HG03575 (cell line): Measurements from ENCODE around the gene CYLD.

ENCODE experiments used
- ATAC-seq: cut with Tn5 transposase; IDR thresholded peaks from one replicate; pipeline ENCODE4 v1.9.1; 2021; ENCODE audit not compliant: unreplicated experiment, insufficient number of reproducible peaks, low FRiP score; ENCODE audit errors: extremely low read depth

The CYLD gene

DNA sequence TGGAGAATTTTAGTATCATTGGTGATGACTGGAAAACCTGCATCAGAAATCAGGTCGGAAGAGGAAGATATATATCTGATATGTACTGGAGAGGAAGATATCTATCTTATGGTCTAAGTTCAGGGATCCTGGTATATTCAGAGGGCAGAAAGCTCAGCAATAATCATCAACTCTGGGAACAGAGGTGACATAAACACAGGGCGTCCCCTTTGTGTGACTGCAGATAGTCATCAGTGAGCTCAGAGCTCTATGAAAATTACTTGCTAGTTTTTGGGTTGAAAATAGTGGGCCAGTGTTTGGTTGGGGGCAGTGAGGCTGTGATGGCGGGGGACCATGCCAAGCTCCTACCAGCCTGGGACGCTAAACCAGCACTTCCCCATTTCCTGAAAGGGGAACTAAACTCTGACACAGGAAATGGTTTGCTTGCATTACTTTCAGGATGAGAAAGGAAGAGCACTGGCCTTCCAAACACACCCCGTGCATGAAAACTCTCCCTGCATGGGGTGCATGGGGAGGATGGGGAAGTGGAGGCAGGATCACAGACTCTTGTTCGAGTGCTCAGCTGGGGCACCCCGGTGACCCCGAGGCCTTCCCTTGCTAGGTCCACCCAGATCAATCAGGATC lies 32.7 kb upstream of the CYLD start:
- no peak for ATAC-seq

DNA sequence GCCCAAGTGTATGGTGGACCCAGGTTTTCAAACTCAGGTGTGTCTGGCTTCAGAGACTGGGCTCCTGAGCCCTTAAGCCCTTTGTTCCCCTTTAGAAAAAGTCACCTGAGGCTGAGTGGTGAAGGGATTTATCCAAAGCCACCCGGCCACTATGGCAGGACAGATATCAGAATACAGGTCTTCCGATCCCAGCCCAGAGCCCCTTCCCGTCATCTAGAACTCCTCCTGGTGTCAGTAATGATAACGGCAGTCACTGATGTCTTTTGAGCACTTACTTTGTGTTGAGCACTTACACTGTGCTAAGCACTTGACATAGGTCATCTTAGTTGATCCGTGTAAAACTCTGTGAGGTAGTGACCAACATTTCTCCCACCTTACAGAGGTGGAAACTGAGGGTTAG lies 31.9 kb upstream of the CYLD start:
- no peak for ATAC-seq

DNA sequence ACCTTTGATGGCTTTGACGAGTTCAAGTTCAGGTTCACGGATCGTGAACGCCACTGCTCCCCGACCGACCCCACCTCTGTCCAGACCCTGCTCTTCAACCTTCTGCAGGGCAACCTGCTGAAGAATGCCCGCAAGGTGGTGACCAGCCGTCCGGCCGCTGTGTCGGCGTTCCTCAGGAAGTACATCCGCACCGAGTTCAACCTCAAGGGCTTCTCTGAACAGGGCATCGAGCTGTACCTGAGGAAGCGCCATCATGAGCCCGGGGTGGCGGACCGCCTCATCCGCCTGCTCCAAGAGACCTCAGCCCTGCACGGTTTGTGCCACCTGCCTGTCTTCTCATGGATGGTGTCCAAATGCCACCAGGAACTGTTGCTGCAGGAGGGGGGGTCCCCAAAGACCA lies 30.8 kb upstream of the CYLD start:
- no peak for ATAC-seq

DNA sequence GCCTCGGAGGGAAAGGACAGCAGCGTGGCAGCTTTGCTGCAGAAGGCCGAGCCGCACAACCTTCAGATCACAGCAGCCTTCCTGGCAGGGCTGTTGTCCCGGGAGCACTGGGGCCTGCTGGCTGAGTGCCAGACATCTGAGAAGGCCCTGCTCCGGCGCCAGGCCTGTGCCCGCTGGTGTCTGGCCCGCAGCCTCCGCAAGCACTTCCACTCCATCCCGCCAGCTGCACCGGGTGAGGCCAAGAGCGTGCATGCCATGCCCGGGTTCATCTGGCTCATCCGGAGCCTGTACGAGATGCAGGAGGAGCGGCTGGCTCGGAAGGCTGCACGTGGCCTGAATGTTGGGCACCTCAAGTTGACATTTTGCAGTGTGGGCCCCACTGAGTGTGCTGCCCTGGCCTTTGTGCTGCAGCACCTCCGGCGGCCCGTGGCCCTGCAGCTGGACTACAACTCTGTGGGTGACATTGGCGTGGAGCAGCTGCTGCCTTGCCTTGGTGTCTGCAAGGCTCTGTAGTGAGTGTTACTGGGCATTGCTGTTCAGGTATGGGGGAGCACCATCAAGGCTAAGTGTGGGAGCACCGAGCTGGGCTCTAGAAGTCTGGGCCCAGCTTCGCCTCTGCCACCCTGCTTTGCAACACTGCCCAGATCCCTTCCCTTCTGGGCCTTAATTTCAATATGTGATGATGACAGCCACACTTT lies 29.9 kb upstream of the CYLD start:
- ATAC-seq = no peak

DNA sequence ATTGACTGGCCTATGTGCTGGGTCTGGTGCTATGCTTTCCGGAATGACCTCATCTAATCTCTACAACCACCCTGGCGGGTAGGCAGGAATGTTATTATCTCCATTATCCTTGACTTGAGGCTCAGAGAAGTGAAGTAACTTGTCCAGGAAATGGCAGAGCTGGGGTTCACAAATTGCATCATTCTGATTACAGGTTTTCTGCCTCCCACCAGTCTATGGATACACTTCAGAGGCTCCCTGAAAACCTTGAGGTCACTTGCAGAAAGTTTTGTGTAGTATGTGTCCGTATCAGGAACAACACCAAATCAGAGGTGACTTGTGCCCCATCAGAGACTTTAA lies 29.4 kb upstream of the CYLD start:
- ATAC-seq = no peak

DNA sequence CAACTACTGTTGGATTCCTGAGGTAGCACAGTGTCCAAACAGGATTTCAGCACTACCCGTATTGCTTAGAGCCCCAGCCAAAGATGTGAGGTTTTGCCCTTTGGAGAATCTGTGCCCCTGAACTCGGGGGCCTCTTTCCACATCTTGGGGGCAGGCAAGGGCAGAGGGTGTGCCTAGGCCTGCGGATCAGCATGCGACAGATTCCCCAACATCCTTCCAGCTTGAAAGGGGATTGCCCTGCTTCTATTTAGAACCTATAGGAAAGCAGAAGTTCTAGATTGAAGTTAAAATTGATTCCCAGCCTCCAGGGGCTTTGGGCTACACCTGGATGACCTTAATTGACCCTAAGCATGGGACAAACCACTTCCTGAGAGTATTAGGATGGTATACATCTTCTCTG lies 28.9 kb upstream of the CYLD start:
- no peak for ATAC-seq

DNA sequence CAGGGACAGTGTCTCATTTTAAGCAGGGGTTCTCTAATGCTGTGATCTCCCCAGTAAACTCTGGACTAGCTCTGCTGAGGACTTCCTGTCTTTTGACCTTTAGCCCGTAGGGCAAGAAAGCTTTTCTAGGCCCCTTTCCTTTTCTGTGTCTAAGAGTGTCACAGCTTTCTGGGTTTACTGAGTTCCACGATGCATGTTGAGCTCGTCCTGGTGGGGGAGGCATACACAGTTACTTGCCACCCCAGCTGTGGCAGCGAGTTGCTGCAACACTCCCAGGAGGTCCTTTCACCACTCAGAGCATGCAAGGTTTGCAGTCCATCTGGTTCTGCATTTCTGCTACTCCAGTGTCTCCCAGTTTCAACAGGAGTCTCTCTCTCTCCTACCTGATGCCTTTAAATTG lies 24.8 kb upstream of the CYLD start:
- ATAC-seq = no peak

DNA sequence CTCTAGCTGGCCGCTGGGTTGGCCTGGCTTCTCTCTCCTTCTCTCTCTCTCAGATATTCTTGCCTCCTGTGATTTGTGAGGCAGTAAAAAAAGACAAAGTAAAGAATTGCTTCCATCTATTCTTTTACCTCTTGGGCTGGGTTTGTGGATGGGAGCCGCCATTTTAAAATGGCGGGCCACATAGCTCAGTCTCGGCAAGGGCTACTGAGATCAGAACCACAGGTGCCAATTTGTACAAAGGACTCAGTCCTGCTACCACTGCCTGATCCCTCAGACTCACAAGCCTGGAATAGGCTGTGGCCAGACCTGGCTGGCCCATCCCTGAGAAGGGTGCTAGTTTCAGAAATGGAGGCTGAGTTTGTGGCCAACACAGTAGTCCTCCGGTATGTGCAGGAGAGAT lies 24.4 kb upstream of the CYLD start:
- ATAC-seq = no peak

DNA sequence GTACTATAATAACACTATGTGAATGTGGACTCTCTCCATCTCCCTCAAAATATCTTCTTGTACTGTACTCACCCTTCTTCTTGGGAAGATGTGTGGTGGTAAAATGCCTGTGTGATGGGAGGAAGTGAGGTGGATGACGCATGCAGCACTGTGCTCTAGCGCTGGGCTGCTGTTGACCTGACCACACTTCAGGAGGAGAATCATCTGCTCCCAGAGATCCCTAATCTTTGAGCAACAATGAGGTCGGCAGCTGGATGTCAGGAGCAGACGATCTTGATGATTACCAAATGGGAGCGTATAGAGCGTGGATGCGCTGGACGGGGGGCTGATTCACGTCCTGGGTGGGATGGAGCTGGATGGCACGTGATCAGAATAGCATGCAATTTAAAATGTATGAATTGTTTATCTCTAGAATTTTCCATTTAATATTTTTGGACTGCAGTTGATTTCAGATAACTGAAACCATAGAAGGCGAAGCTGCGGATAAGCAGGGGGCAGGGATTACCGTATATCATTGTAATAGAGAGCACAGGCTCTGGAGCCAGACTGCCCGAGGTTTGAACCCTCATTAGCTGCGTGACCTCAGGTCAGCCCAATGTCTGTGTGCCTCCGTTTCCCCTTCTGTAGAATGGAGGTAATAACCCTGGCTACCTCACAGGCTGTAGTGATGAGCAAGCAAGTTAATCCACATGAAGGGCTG lies 23.7 kb upstream of the CYLD start:
- ATAC-seq = no peak

DNA sequence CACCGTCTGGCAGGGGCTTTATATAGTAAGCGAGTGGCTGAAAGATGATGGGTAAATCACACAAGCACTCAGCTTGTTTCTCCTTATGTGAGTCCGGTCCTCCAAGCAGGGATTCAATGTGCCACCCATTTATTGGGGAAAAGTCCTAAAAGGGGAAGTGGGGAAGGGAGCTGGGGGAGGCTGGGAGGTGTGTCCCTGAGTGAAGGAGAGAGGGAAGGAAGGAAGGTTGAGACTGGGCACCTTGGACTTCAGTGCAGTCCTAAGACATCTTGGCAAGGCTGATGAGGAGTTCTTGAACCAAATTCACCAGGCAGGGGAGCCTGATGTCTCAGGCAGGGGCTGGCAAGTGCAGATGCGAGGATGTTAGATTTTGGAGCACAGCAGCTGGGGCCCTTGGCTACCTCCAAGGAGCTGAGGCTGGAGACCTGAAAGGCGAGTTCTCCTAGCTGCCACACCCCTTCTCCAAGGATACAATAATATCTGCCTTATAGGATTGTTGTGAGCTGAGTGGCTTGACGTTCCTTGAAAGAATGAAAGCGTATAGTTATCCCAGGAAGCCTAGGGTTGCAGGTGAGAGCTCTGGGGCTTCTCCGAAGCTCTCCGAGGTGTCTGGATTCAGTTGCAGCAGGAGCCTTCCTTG lies 23.0 kb upstream of the CYLD start:
- ATAC-seq = no peak

DNA sequence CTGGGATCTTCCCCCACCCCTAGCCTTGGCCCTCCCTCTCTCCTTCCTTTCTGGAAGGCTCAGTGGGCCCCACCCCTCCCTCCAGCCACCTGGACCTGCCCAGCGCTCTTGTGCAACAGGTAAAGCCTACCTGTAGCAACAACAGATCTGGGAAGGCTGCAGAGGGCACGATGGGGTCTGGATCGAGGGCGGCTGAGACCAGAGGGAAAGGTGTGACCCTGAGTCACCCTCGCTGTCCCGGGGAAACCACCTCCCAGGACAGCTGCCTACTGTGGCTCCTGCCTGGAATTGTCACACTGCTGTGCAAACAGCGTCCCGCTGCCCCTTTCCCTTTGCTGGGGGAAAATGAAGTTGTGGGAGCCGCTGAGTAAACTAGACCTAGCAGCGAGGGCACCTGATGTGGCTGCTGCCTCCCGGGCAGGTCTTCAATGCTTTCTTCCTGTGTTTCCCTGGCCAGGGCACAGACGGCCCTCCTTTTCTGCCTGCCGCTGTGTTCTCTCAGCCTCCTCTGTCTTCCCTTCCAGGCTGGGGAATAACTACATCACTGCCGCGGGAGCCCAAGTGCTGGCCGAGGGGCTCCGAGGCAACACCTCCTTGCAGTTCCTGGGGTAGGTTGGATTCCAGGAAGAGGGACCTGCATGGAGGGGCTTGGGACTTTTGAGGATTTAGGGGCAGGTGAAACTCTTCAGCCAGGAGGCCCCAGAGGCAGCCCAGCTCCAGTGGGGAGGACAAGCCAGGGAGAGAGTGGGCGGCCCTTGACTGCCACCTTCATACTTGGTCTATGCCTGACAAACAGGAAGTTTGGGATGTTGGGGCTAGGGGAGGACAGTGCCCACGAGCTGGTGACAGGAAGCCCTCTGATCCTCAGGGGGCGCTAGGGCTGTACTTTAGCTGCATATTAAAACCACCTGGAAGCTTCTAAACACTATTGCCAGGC lies 22.2 kb upstream of the CYLD start:
- ATAC-seq = no peak

DNA sequence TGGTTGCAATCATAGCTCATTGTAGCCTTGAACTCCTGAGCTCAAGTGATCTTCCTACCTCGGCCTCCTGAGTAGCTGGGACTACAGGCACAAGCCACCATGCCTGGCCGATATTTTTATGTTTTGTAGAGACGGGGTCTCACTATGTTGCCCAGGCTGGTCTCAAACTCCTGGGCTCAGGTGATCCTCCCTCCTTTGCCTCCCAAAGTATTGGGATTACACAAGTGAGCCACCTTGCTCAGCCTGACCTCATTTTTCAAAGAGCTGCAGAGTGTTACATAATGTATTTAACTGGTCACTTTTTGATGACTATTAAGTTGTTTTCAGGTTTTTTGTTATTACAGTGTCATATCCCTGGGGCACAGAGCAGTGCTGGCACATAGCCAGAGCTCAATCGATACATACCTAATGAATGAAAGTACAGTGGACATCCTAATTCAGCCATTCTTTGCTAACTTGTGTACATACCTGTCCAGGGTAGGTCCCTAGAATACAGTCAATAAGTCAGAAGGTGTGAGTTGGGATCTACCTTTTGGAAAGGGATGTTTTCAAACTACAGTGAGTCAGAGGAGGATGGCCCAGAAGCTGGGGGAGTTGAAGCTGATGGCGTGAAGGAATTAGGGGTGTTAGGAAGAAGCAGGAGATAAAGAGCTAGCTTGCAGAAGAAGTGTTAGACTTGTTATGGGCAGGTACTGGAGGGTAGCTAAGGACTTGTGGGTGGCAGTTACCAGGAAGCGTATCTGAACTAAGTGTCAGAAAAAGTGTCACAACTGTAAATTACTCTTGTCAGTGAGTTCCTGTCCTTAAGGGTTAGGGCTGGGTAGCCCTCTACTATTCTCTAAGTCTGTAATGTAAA lies 20.1 kb upstream of the CYLD start:
- no peak for ATAC-seq

DNA sequence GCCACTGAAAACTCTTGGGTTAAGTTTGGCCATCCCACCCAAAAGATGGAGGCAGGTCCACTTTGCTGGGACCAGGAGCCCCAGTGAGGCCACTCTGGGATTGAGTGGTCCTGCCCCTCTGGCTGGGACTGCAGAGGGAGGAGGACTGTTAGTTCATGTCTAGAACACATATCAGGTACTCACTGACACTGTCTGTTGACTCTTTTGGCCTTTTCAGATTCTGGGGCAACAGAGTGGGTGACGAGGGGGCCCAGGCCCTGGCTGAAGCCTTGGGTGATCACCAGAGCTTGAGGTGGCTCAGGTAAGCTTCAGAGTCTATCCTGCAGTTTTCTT lies 19.5 kb upstream of the CYLD start:
- ATAC-seq = no peak

DNA sequence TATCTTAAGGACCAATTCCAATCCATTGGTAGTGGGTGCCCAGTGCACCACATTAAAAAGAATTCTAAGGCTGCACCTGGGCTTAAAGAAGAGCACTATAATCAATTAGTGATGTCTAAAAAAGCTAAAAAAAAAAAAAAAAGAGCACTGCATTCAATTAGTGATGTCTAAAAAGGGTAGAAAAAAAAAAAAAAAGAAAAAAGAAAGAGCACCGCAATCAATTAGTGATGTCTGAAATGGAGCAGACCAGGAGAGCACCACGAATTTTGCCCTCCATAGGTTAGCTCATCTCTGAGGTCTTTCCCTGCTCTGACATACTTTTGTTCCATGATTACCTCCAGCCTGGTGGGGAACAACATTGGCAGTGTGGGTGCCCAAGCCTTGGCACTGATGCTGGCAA lies 18.9 kb upstream of the CYLD start:
- no peak for ATAC-seq

DNA sequence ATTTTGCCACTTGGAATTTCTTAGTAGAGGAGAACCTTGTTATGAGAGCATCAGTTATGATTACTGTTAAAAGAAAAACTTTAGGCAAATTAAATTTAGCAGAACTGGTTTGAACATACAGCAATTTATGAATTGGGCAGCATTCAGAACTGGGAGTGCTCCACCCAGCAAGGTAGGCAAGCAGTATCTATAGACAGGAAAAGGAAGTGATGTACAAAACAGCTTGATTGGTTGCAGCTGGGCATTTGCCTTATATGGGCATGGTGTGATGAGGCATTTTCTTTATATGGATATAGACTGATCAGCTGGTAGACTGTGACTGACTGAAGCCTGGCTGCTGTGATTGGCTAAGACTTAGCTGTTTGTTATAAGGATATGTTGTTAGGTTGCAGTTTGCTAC lies 17.6 kb upstream of the CYLD start:
- ATAC-seq = no peak

DNA sequence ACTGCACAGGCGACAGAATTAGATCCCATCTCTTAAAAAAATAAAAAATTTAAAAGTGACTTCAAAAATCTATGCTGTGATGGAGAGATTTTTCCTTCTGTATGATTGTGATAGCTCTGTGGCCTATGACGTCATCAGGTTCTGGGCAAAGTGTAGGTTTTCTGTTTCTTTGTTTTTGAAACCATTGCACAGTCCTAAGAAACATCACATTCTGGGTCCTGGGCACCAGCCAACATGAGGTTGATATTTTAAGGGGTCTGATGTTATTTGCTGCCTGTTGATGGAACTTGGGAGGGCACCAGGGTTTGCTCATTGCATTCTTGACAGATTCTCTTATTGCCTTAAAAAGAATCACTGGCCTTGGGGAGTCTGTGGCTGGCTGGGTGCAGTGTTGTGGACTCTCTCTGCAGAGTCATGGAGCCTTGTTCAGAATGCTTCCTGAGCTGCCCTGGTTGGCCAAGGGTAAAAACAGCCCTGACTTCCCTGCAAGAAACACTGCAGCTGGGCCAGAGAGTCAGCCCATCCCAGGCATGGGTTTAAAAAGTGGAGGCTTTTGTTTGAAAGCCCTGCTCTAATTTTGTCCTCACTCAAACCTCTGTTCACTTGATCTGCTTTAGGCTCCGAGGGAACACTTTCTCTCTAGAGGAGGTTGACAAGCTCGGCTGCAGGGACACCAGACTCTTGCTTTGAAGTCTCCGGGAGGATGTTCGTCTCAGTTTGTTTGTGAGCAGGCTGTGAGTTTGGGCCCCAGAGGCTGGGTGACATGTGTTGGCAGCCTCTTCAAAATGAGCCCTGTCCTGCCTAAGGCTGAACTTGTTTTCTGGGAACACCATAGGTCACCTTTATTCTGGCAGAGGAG lies 10.5 kb upstream of the CYLD start:
- no peak for ATAC-seq

DNA sequence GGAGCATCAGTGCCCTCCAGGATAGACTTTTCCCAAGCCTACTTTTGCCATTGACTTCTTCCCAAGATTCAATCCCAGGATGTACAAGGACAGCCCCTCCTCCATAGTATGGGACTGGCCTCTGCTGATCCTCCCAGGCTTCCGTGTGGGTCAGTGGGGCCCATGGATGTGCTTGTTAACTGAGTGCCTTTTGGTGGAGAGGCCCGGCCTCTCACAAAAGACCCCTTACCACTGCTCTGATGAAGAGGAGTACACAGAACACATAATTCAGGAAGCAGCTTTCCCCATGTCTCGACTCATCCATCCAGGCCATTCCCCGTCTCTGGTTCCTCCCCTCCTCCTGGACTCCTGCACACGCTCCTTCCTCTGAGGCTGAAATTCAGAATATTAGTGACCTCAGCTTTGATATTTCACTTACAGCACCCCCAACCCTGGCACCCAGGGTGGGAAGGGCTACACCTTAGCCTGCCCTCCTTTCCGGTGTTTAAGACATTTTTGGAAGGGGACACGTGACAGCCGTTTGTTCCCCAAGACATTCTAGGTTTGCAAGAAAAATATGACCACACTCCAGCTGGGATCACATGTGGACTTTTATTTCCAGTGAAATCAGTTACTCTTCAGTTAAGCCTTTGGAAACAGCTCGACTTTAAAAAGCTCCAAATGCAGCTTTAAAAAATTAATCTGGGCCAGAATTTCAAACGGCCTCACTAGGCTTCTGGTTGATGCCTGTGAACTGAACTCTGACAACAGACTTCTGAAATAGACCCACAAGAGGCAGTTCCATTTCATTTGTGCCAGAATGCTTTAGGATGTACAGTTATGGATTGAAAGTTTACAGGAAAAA lies 9.7 kb upstream of the CYLD start:
- ATAC-seq = no peak
